ENCODE results near the gene CAMK1D.

DNA sequence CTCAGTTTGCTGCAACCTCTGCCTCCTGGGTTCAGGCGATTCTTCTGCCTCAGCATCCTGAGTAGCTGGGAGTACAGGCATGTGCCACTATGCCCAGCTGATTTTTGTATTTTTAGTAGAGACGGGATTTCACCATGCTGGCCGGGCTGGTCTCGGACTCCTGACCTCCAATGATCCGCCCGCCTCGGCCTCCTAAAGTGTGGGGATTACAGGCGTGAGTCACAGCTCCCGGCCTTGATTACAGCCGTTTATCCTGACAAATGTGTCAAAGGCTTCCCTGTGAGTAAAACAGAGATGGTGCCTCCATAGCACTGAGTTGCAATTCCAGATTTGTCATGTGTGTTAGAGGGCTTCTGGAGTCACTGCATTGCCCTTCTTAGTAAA, 378.5 kb downstream of the CAMK1D start:
- TF ChIP-seq CTCF (IDR thresholded peaks at IDR 0.05; ENCODE audit: borderline replicate concordance, extremely low read depth, low read length, poor library complexity, severe bottlenecking) (no peak), EZH2 (IDR thresholded peaks at IDR 0.05; ENCODE audit: borderline replicate concordance, low read depth, low read length, severe bottlenecking) (no peak)

All from DND-41 (cell line).